Lower leg skin (tissue), 4 donors: ENCODE data around the gene EBNA1BP2. TPM values are rescaled to one million over a fixed set of nuclear protein-coding genes. Genes with fewer than 3 reads are reported as not detected.

Source experiments
- DNase-seq, 2 donors: peaks; one replicate each; pipeline ENCODE4 v3.0.0-alpha.2; 2019; ENCODE audit warnings: low spot score in 2 of 2
- H3K4me3 ChIP-seq: fragments of 200-600 bp; sonication (generic); 2 replicates; pipeline ENCODE4 v1.5.1; 2017; ENCODE audit warnings: mild to moderate bottlenecking, low read depth; ENCODE audit not compliant: poor library complexity, severe bottlenecking
- CTCF ChIP-seq, 3 donors: fragments of 450-650 bp; IDR thresholded peaks; one replicate each; pipeline ENCODE4 v1.5.1; 2016; ENCODE audit warnings: antibody characterized with exemption in 3 of 3, mild to moderate bottlenecking in 3 of 3, moderate library complexity in 2 of 3
- POLR2A ChIP-seq, 2 donors: fragments of 450-650 bp; IDR thresholded peaks; one replicate each; pipeline ENCODE4 v1.6.1; 2016 to 2017; ENCODE audit warnings: antibody characterized with exemption in 2 of 2, mild to moderate bottlenecking in 1 of 2, moderate library complexity in 1 of 2
- WGBS, 2 donors: methylation state at CpG; one replicate each; pipeline ENCODE4 v1.1.5; 2018; 5-methylcytosine and 5-hydroxymethylcytosine counted together
- intact Hi-C: fragments of 100-400 bp; cut with DNase I; formaldehyde crosslinking; loops from one replicate; pipeline ENCODE4 v1.15.0; 2023; ENCODE audit warnings: low total_unique reads
- total RNA-seq, 4 donors: library from RNA; depleted of rRNA; stranded (reverse); fragments of >200 nt; gene quantifications; one replicate each; pipeline ENCODE4 v1.1.0, GENCODE V29; 2016

Gene EBNA1BP2
- total RNA-seq, 4 donors from 2014 or later = 25.2 to 57.2 (median 43.0) TPM

GRCh38 chr1:43135857-43136781, 36.0 kb downstream of the EBNA1BP2 start:
- 54 to 67% methylated on average over 9 of the region's 9 CpGs for WGBS, 2 donors
- intact Hi-C loops = no loop called here
- DNase-seq = peak in 1 of 2 donors; percentile 59

GRCh38 chr1:43134640-43135039, 37.5 kb downstream of the EBNA1BP2 start:
- intact Hi-C loops = no loop called here
- no peak overlapping the region for H3K4me3 ChIP-seq
- DNase-seq = no peak
- TF ChIP-seq POLR2A (IDR thresholded peaks at IDR 0.05) = no peak
- TF ChIP-seq CTCF (IDR thresholded peaks at IDR 0.05) = no peak

More at GRCh38 chr1:43135857-43136781, 36.0 kb downstream of the EBNA1BP2 start:
- H3K4me3 ChIP-seq = no peak overlapping the region
- TF ChIP-seq POLR2A (IDR thresholded peaks at IDR 0.05) = no peak
- TF ChIP-seq CTCF (IDR thresholded peaks at IDR 0.05) = no peak

GRCh38 chr1:43134068-43134467, 38.0 kb downstream of the EBNA1BP2 start:
- TF ChIP-seq POLR2A (IDR thresholded peaks at IDR 0.05) (no peak), CTCF (IDR thresholded peaks at IDR 0.05) (no peak)
- no peak for DNase-seq
- no peak overlapping the region for H3K4me3 ChIP-seq
- 19 to 26% methylated on average over 1 of the region's 1 CpG for WGBS, 2 donors
- intact Hi-C loops = no loop called here

GRCh38 chr1:43129426-43129825, 42.7 kb downstream of the EBNA1BP2 start:
- no peak overlapping the region for H3K4me3 ChIP-seq
- intact Hi-C loops = no loop called here
- 65 to 70% methylated on average over 5 of the region's 5 CpGs for WGBS, 2 donors
- TF ChIP-seq CTCF (IDR thresholded peaks at IDR 0.05) (no peak), POLR2A (IDR thresholded peaks at IDR 0.05) (no peak)
- peak in 1 of 2 donors; percentile 37 for DNase-seq

- 87 to 88% methylated on average over 3 of the region's 3 CpGs for WGBS, 2 donors
- intact Hi-C loops = no loop called here
- DNase-seq = no peak
- TF ChIP-seq CTCF (IDR thresholded peaks at IDR 0.05) (no peak), POLR2A (IDR thresholded peaks at IDR 0.05) (no peak)
- H3K4me3 ChIP-seq = no peak overlapping the region
Measured at GRCh38 chr1:43128816-43129215, 43.3 kb downstream of the EBNA1BP2 start.
